CD14-positive monocyte (primary cell): Measurements from ENCODE around the gene NFE2L1. TPM values are rescaled to one million over a fixed set of nuclear protein-coding genes. Genes with fewer than 3 reads are reported as not detected.
"Not testable (repeated sequence)": the region's sequence is repeated elsewhere in the genome, so short reads cannot be mapped to it uniquely, and the experiment has no call there.

Experiments
- DNase-seq, 3 donors: peaks; one replicate each; pipeline ENCODE4 v3.0.0-alpha.2; 2011 to 2022
- H2AFZ ChIP-seq: 2 replicates; pipeline ENCODE4 v1.6.0; 2012; ENCODE audit warnings: mild to moderate bottlenecking, low read depth, low read length, inconsistent platforms; ENCODE audit not compliant: insufficient read depth, poor library complexity, severe bottlenecking
- H3K27ac ChIP-seq, 2 donors: 1 replicate in 1 of 2; 2 replicates in 1 of 2; pipeline ENCODE4 v1.5.1; 2012 to 2013; ENCODE audit warnings: low read length in 2 of 2, control low read depth in 1 of 2, inconsistent platforms in 1 of 2, low read depth in 1 of 2, mild to moderate bottlenecking in 1 of 2
- H3K27me3 ChIP-seq, 2 donors: one replicate each; pipeline versions ENCODE4 v1.6.0 to v1.6.1; 2011 to 2013; ENCODE audit warnings: low read length in 2 of 2; ENCODE audit not compliant: control insufficient read depth in 2 of 2, insufficient read depth in 2 of 2
- H3K36me3 ChIP-seq, 2 donors: replicated peaks in 1 of 2; 1 replicate in 1 of 2; 2 replicates in 1 of 2; pipeline versions ENCODE4 v1.5.1 to v1.6.1; 2012 to 2013; ENCODE audit warnings: low read length in 2 of 2, control low read depth in 1 of 2, inconsistent platforms in 1 of 2, mild to moderate bottlenecking in 1 of 2; ENCODE audit not compliant: insufficient read depth in 2 of 2, control insufficient read depth in 1 of 2
- H3K4me1 ChIP-seq, 2 donors: 1 replicate in 1 of 2; 2 replicates in 1 of 2; pipeline versions ENCODE4 v1.5.1 to v1.6.1; 2012 to 2013; ENCODE audit warnings: low read length in 2 of 2, control low read depth in 1 of 2, inconsistent platforms in 1 of 2, mild to moderate bottlenecking in 1 of 2, moderate library complexity in 1 of 2; ENCODE audit not compliant: insufficient read depth in 2 of 2, control insufficient read depth in 1 of 2
- H3K4me2 ChIP-seq: replicated peaks from 2 replicates; pipeline ENCODE3; 2012; ENCODE audit warnings: low read length, moderate library complexity, mild to moderate bottlenecking; ENCODE audit not compliant: poor library complexity, severe bottlenecking; ENCODE audit errors: extremely low read depth
- H3K4me3 ChIP-seq, 3 experiments: fragments of 200-600 bp in 1 of 3; sonication (generic) in 1 of 3; replicated peaks in 1 of 3; 1 replicate in 2 of 3; 2 replicates in 1 of 3; pipeline ENCODE4 v1.5.1; 2011 to 2013; ENCODE audit warnings: low read length in 3 of 3, mild to moderate bottlenecking in 3 of 3, control low read depth in 2 of 3, low read depth in 2 of 3, inconsistent platforms in 1 of 3, moderate library complexity in 1 of 3
- H3K79me2 ChIP-seq: 2 replicates; pipeline ENCODE4 v1.6.0; 2012; ENCODE audit warnings: mild to moderate bottlenecking, control low read depth, inconsistent platforms, low read length, moderate library complexity; ENCODE audit not compliant: insufficient read depth
- H3K9ac ChIP-seq: 2 replicates; pipeline ENCODE4 v1.6.0; 2017; ENCODE audit warnings: low read length, mild to moderate bottlenecking; ENCODE audit not compliant: insufficient read depth, poor library complexity, severe bottlenecking
- H3K9me3 ChIP-seq, 2 donors: replicated peaks in 1 of 2; 1 replicate in 1 of 2; 2 replicates in 1 of 2; pipeline versions ENCODE4 v1.5.1 to v1.6.1; 2012 to 2013; ENCODE audit warnings: low read length in 2 of 2, control low read depth in 1 of 2; ENCODE audit not compliant: control insufficient read depth in 1 of 2, insufficient read depth in 1 of 2
- H4K20me1 ChIP-seq: 2 replicates; pipeline ENCODE4 v1.6.0; 2012; ENCODE audit warnings: mild to moderate bottlenecking, low read length, control low read depth, moderate library complexity; ENCODE audit not compliant: insufficient read depth
- H3K27ac Mint-ChIP-seq, 7 donors: one replicate each; pipeline ENCODE4 v1.8.0; 2020; ENCODE audit warnings: mild to moderate bottlenecking in 7 of 7, mixed read lengths in 7 of 7, moderate library complexity in 6 of 7, inconsistent platforms in 2 of 7
- H3K27me3 Mint-ChIP-seq, 3 donors: one replicate each; pipeline ENCODE4 v1.8.0; 2021 to 2022; ENCODE audit warnings: low read depth in 3 of 3, mild to moderate bottlenecking in 3 of 3, mixed read lengths in 3 of 3, moderate library complexity in 3 of 3, inconsistent platforms in 1 of 3
- H3K36me3 Mint-ChIP-seq, 2 donors: one replicate each; pipeline ENCODE4 v1.8.0; 2020; ENCODE audit warnings: mixed read lengths in 2 of 2, inconsistent platforms in 1 of 2, mild to moderate bottlenecking in 1 of 2
- H3K4me1 Mint-ChIP-seq: one replicate; pipeline ENCODE4 v1.8.0; 2020; ENCODE audit warnings: mild to moderate bottlenecking, mixed read lengths
- H3K4me3 Mint-ChIP-seq, 2 donors: one replicate each; pipeline ENCODE4 v1.8.0; 2020; ENCODE audit warnings: mild to moderate bottlenecking in 2 of 2, mixed read lengths in 2 of 2, moderate library complexity in 1 of 2
- H3K9me3 Mint-ChIP-seq, 7 donors: one replicate each; pipeline ENCODE4 v1.8.0; 2020 to 2022; ENCODE audit warnings: mixed read lengths in 7 of 7, mild to moderate bottlenecking in 6 of 7, moderate library complexity in 6 of 7, inconsistent platforms in 2 of 7
- WGBS: methylation state at CpG from one replicate; pipeline ENCODE4 v1.1.5; 2013; ENCODE audit warnings: missing lambda C conversion rate; ENCODE audit not compliant: insufficient coverage; 5-methylcytosine and 5-hydroxymethylcytosine counted together
- intact Hi-C, 2 donors: fragments of 100-400 bp; cut with micrococcal nuclease; formaldehyde crosslinking; loops; one replicate each; pipeline versions ENCODE4 v1.15.0 to v1.15.1; 2023
- polyA plus RNA-seq, 3 donors: library from polyadenylated mRNA; depleted of rRNA in 1 of 3; unstranded in 2 of 3; stranded (reverse) in 1 of 3; fragments of 300-500 nt in 2 of 3; fragments of >200 nt in 1 of 3; fragmentation: Illumina TruSeq in 2 of 3; gene quantifications; 1 replicate in 2 of 3; 2 replicates in 1 of 3; pipeline ENCODE4 v1.2.3, GENCODE V29; 2012 to 2021
- TF ChIP-seq, protein P1 (sequence below): fragments of 200-600 bp; IDR thresholded peaks from one replicate; pipeline ENCODE4 v1.8.0; 2022; ENCODE audit warnings: antibody characterized with exemption, mild to moderate bottlenecking

The NFE2L1 gene
- polyA plus RNA-seq, 3 donors: 2.8 to 27.0 (median 7.1) TPM

DNA sequence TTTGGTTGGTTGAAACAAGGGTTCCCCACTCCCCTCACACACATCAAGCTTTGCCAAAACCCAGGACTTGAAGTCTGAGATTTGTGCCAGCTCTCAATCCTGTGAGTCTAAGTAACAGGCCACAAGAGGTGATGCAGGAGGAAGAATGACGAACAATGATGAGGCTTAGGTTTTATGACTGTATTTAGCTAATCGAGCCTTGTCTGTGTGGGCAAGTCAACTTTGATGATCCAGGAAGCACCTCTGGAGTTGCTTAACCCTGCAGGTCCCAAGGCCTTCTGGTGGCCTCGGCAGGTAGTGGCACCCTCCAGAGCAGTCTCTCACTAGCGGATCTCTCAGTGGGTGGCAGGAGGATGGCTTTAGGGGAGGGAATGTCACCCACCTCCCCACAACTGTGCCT is 48.6 kb upstream of the NFE2L1 start:
- Histone ChIP-seq H3K36me3 (no peaks in the 10 kb centered on the region), H4K20me1 (no peaks in the 10 kb centered on the region), H3K4me1 (peaks cover 57 to 61% of the 10 kb centered on the region in 2 donors), H3K79me2 (no peaks in the 10 kb centered on the region), H3K27me3 (no peaks in the 10 kb centered on the region), H3K4me2 (no peak overlapping the region), H3K9ac (no peak overlapping the region), H3K9me3 (no peaks in the 10 kb centered on the region), H2AFZ (peak overlapping the region; percentile 42), H3K27ac (no peak overlapping the region), H3K4me3 (no peak overlapping the region)
- intact Hi-C loops: no loop called here
- 30% methylated on average over 2 of the region's 4 CpGs for WGBS
- Mint-ChIP-seq H3K36me3 (peaks cover 0 to 1% of the 10 kb centered on the region in 2 donors), H3K4me3 (no peak overlapping the region), H3K27ac (peak overlapping the region; percentile 71 to 96 (median 76)), H3K27me3 (peaks cover 0 to 6% (median 2%) of the 10 kb centered on the region in 3 donors), H3K4me1 (peaks cover 53% of the 10 kb centered on the region), H3K9me3 (peaks cover 0 to 2% (median 0%) of the 10 kb centered on the region in 7 donors)
- peak in 1 of 3 donors; percentile 48 for DNase-seq
- TF ChIP-seq, protein P1, sequence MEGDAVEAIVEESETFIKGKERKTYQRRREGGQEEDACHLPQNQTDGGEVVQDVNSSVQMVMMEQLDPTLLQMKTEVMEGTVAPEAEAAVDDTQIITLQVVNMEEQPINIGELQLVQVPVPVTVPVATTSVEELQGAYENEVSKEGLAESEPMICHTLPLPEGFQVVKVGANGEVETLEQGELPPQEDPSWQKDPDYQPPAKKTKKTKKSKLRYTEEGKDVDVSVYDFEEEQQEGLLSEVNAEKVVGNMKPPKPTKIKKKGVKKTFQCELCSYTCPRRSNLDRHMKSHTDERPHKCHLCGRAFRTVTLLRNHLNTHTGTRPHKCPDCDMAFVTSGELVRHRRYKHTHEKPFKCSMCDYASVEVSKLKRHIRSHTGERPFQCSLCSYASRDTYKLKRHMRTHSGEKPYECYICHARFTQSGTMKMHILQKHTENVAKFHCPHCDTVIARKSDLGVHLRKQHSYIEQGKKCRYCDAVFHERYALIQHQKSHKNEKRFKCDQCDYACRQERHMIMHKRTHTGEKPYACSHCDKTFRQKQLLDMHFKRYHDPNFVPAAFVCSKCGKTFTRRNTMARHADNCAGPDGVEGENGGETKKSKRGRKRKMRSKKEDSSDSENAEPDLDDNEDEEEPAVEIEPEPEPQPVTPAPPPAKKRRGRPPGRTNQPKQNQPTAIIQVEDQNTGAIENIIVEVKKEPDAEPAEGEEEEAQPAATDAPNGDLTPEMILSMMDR: no peak

DNA sequence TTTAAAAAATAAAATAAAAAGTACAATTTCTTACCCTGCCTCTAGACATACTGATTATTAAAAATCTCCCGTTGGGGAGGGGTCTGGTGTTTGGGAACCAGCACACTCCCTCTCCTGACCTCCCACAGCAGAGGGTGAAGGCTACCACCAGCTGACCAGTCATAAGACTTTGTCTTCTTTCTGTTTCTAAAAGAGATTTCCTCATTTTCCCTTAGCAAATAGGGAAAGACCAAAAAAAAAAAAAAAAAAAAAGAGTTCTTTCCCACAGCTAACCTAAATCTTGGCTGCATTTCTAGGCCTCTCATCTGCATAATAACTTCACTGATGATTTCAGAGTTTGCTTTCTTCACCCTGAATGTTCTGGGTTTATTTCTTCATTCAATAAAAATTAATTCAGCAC is 47.0 kb upstream of the NFE2L1 start:
- Histone ChIP-seq H3K27ac (peak overlapping the region; percentile 91 to 94), H3K4me1 (peaks cover 63 to 77% of the 10 kb centered on the region in 2 donors), H4K20me1 (no peaks in the 10 kb centered on the region), H3K4me2 (peak overlapping the region; percentile 71), H3K79me2 (no peaks in the 10 kb centered on the region), H3K27me3 (no peaks in the 10 kb centered on the region), H2AFZ (no peak overlapping the region), H3K4me3 (peak overlapping the region in 1 of 3 experiments; percentile 58), H3K9me3 (no peaks in the 10 kb centered on the region), H3K9ac (no peak overlapping the region), H3K36me3 (no peaks in the 10 kb centered on the region)
- Mint-ChIP-seq H3K4me1 (peaks cover 67% of the 10 kb centered on the region), H3K27ac (peak overlapping the region; percentile 95 to 97 (median 97)), H3K27me3 (peaks cover 0 to 6% (median 2%) of the 10 kb centered on the region in 3 donors), H3K36me3 (peaks cover 0 to 1% of the 10 kb centered on the region in 2 donors), H3K4me3 (peak overlapping the region in 1 of 2 donors; percentile 77), H3K9me3 (peaks cover 0 to 2% (median 0%) of the 10 kb centered on the region in 7 donors)
- TF ChIP-seq, protein P1: no peak
- no CpG with 5 or more reads among the region's 1 CpG for WGBS
- DNase-seq: peak in 2 of 3 donors; percentile 67 to 73
- intact Hi-C loops: no loop called here

DNA sequence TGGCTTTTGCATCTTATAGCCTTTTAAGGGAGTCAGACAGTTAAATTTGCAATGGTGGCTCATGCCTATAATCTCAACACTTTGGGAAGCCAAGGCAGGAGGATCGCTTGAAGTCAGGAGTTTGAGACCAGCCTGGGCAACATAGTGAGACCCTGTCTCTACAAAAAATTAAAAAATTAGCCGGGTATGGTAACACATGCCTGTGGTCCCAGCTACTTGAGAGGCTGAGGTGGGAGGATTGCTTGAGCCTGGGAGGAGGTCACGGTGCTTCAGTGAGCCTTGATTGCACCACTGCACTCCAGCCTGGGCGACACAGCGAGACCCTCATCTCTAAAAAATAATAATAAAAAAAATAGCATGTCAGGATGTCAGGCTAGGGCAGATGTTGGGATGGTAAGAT is 46.5 kb upstream of the NFE2L1 start:
- H2AFZ ChIP-seq, intact Hi-C loops, H3K27me3 Mint-ChIP-seq, H3K9me3 Mint-ChIP-seq, H3K36me3 Mint-ChIP-seq, H3K79me2 ChIP-seq, H3K9me3 ChIP-seq, H4K20me1 ChIP-seq, H3K27me3 ChIP-seq, DNase-seq, H3K36me3 ChIP-seq: not testable (repeated sequence)
- H3K27ac Mint-ChIP-seq: peak overlapping the region; percentile 95 to 97 (median 97)
- H3K4me1 ChIP-seq: peaks cover 63 to 81% of the 10 kb centered on the region in 2 donors
- peak overlapping the region in 1 of 3 experiments; percentile 58 for H3K4me3 ChIP-seq
- WGBS: 100% methylated on average over 1 of the region's 5 CpGs
- H3K4me2 ChIP-seq: peak overlapping the region; percentile 71
- peak overlapping the region; percentile 91 to 94 for H3K27ac ChIP-seq
- H3K4me1 Mint-ChIP-seq: peaks cover 72% of the 10 kb centered on the region
- peak overlapping the region in 1 of 2 donors; percentile 19 for H3K4me3 Mint-ChIP-seq
- peak overlapping the region; percentile 53 for H3K9ac ChIP-seq
